SW 1271 (cell line): ENCODE measurements around the gene PTK7.

Experiments
- DNase-seq, 2 experiments: peaks; one replicate each; lab custom pipeline; 2025; lab: John Stamatoyannopoulos, UW

Gene PTK7

GRCh38 chr6:43207286-43207685 lies 131.2 kb downstream of the PTK7 start:
- no peak for DNase-seq
